H9 (cell line): ENCODE data around the gene S1PR3. TPM values are rescaled to one million over a fixed set of nuclear protein-coding genes. Genes with fewer than 3 reads are reported as not detected.

Source experiments
- DNase-seq: peaks from one replicate; pipeline ENCODE4 v3.0.0-alpha.2; 2017
- H2AFZ ChIP-seq: one replicate; pipeline ENCODE4 v1.6.1; 2013; ENCODE audit warnings: mild to moderate bottlenecking, low read length, control low read depth, moderate library complexity
- H2AK5ac ChIP-seq: 2 replicates; pipeline ENCODE4 v1.6.1; 2013; ENCODE audit warnings: low read length, control low read depth, mixed read lengths; ENCODE audit not compliant: insufficient read length
- H2BK120ac ChIP-seq: one replicate; pipeline ENCODE4 v1.6.1; 2013; ENCODE audit warnings: low read depth, mild to moderate bottlenecking, low read length, control low read depth, inconsistent platforms; ENCODE audit not compliant: poor library complexity, severe bottlenecking
- H2BK12ac ChIP-seq: 2 replicates; pipeline ENCODE4 v1.6.1; 2013; ENCODE audit warnings: low read length, control low read depth, mixed read lengths, low read depth; ENCODE audit not compliant: insufficient read length
- H2BK15ac ChIP-seq: 2 replicates; pipeline ENCODE4 v1.6.1; 2013; ENCODE audit warnings: low read depth, low read length, control low read depth
- H2BK20ac ChIP-seq: one replicate; pipeline ENCODE4 v1.6.1; 2013; ENCODE audit warnings: low read depth, mild to moderate bottlenecking, low read length, control low read depth, inconsistent platforms; ENCODE audit not compliant: poor library complexity, severe bottlenecking
- H2BK5ac ChIP-seq: 2 replicates; pipeline ENCODE4 v1.6.1; 2013; ENCODE audit warnings: low read length, control low read depth, mixed read lengths; ENCODE audit not compliant: insufficient read length
- H3K14ac ChIP-seq: 2 replicates; pipeline ENCODE4 v1.6.1; 2013; ENCODE audit warnings: low read length, control low read depth; ENCODE audit not compliant: insufficient read depth
- H3K18ac ChIP-seq: 2 replicates; pipeline ENCODE4 v1.6.1; 2013; ENCODE audit warnings: low read depth, mild to moderate bottlenecking, mixed read lengths, low read length, control low read depth; ENCODE audit not compliant: insufficient read length
- H3K23ac ChIP-seq: 2 replicates; pipeline ENCODE4 v1.6.1; 2013; ENCODE audit warnings: low read length, control low read depth, mixed read lengths, low read depth; ENCODE audit not compliant: insufficient read length
- H3K23me2 ChIP-seq: 2 replicates; pipeline ENCODE4 v1.6.1; 2013; ENCODE audit warnings: low read depth, mild to moderate bottlenecking, mixed read lengths, low read length, control low read depth; ENCODE audit not compliant: insufficient read length, poor library complexity, severe bottlenecking
- H3K27ac ChIP-seq: 2 replicates; pipeline ENCODE4 v1.5.1; 2013; ENCODE audit warnings: low read length, control low read depth, mixed read lengths, low read depth; ENCODE audit not compliant: insufficient read length
- H3K27me3 ChIP-seq: 2 replicates; pipeline ENCODE4 v1.6.1; 2013; ENCODE audit warnings: low read length, control low read depth, inconsistent platforms; ENCODE audit not compliant: insufficient read depth
- H3K4ac ChIP-seq: 2 replicates; pipeline ENCODE4 v1.6.1; 2013; ENCODE audit warnings: low read depth, mild to moderate bottlenecking, control low read depth, inconsistent platforms, low read length, moderate library complexity
- H3K4me1 ChIP-seq: 2 replicates; pipeline ENCODE4 v1.6.1; 2013; ENCODE audit warnings: low read length, control low read depth, inconsistent platforms; ENCODE audit not compliant: insufficient read depth
- H3K4me2 ChIP-seq: 2 replicates; pipeline ENCODE4 v1.6.1; 2013; ENCODE audit warnings: low read length, control low read depth, mixed read lengths; ENCODE audit not compliant: insufficient read length, insufficient read depth
- H3K56ac ChIP-seq: 2 replicates; pipeline ENCODE4 v1.6.1; 2013; ENCODE audit warnings: low read depth, mild to moderate bottlenecking, mixed read lengths, low read length, control low read depth; ENCODE audit not compliant: insufficient read length
- H3K79me1 ChIP-seq: 2 replicates; pipeline ENCODE4 v1.6.1; 2013; ENCODE audit warnings: low read depth, mild to moderate bottlenecking, moderate library complexity, low read length, control low read depth, inconsistent platforms; ENCODE audit not compliant: insufficient read depth, poor library complexity, severe bottlenecking
- H3K79me2 ChIP-seq: 2 replicates; pipeline ENCODE4 v1.6.1; 2013; ENCODE audit warnings: low read length, control low read depth, inconsistent platforms; ENCODE audit not compliant: insufficient read depth
- H3K9ac ChIP-seq: 2 replicates; pipeline ENCODE4 v1.6.1; 2013; ENCODE audit warnings: low read length, control low read depth, mixed read lengths; ENCODE audit not compliant: insufficient read length; ENCODE audit errors: extremely low read depth
- H3K9me3 ChIP-seq: one replicate; pipeline ENCODE4 v1.6.1; 2013; ENCODE audit warnings: low read depth, low read length, inconsistent platforms; ENCODE audit not compliant: control insufficient read depth
- H3T11ph ChIP-seq: one replicate; pipeline ENCODE4 v1.6.1; 2013; ENCODE audit warnings: mild to moderate bottlenecking, low read length, control low read depth, inconsistent platforms
- H4K20me1 ChIP-seq: one replicate; pipeline ENCODE4 v1.6.1; 2013; ENCODE audit not compliant: control insufficient read depth, insufficient read length, insufficient read depth
- H4K5ac ChIP-seq: 2 replicates; pipeline ENCODE4 v1.6.1; 2013; ENCODE audit warnings: low read depth, mild to moderate bottlenecking, mixed read lengths, low read length, control low read depth; ENCODE audit not compliant: insufficient read length
- H4K8ac ChIP-seq: replicated peaks from 2 replicates; pipeline ENCODE4 v1.6.1; 2013; ENCODE audit warnings: low read length, control low read depth, mixed read lengths, low read depth; ENCODE audit not compliant: insufficient read length
- H4K91ac ChIP-seq: 2 replicates; pipeline ENCODE4 v1.6.1; 2013; ENCODE audit warnings: low read depth, mild to moderate bottlenecking, moderate library complexity, mixed read lengths, low read length, control low read depth; ENCODE audit not compliant: insufficient read length
- H3K27ac Mint-ChIP-seq, 3 experiments: 2 replicates in 2 of 3; 3 replicates in 1 of 3; pipeline ENCODE4 v1.8.0; 2020 to 2021; ENCODE audit warnings: mixed read lengths in 3 of 3, mild to moderate bottlenecking in 1 of 3, moderate library complexity in 1 of 3
- H3K27me3 Mint-ChIP-seq: 2 replicates; pipeline ENCODE4 v1.8.0; 2021; ENCODE audit warnings: low read depth, mild to moderate bottlenecking, moderate library complexity, mixed read lengths
- H3K36me3 Mint-ChIP-seq, 3 experiments: 2 replicates in 2 of 3; 3 replicates in 1 of 3; pipeline ENCODE4 v1.8.0; 2020 to 2021; ENCODE audit warnings: low read depth in 3 of 3, mixed read lengths in 3 of 3; ENCODE audit not compliant: insufficient read depth in 1 of 3
- H3K4me1 Mint-ChIP-seq, 2 experiments: 2 replicates each; pipeline ENCODE4 v1.8.0; 2020; ENCODE audit warnings: mixed read lengths in 2 of 2
- H3K4me3 Mint-ChIP-seq, 2 experiments: 2 replicates in 1 of 2; 3 replicates in 1 of 2; pipeline ENCODE4 v1.8.0; 2020 to 2021; ENCODE audit warnings: mild to moderate bottlenecking in 2 of 2, mixed read lengths in 2 of 2, moderate library complexity in 1 of 2
- H3K9me3 Mint-ChIP-seq, 2 experiments: 2 replicates in 1 of 2; 3 replicates in 1 of 2; pipeline ENCODE4 v1.8.0; 2020; ENCODE audit warnings: mild to moderate bottlenecking in 2 of 2, mixed read lengths in 2 of 2, moderate library complexity in 1 of 2
- WGBS: extraction: QIAGEN DNeasy Blood & Tissue Kit; methylation state at CpG from one replicate; pipeline ENCODE4 v1.1.7; 2013; ENCODE audit warnings: missing lambda C conversion rate, low lambda C conversion rate, mixed read lengths; ENCODE audit not compliant: insufficient read length; ENCODE audit errors: extremely low coverage; 5-methylcytosine and 5-hydroxymethylcytosine counted together
- total RNA-seq: library from RNA; stranded (reverse); gene quantifications from 2 replicates; pipeline ENCODE4 v1.2.1, GENCODE V29; 2021
- TF ChIP-seq, protein P1 (sequence below): fragments of 200-600 bp; sonication (generic); conservative IDR thresholded peaks from 3 replicates; pipeline ENCODE4 v1.8.0; 2021; ENCODE audit warnings: antibody characterized with exemption, mild to moderate bottlenecking

S1PR3 gene
- total RNA-seq, 1 experiment from 2014 or later = 3.3 TPM

DNA sequence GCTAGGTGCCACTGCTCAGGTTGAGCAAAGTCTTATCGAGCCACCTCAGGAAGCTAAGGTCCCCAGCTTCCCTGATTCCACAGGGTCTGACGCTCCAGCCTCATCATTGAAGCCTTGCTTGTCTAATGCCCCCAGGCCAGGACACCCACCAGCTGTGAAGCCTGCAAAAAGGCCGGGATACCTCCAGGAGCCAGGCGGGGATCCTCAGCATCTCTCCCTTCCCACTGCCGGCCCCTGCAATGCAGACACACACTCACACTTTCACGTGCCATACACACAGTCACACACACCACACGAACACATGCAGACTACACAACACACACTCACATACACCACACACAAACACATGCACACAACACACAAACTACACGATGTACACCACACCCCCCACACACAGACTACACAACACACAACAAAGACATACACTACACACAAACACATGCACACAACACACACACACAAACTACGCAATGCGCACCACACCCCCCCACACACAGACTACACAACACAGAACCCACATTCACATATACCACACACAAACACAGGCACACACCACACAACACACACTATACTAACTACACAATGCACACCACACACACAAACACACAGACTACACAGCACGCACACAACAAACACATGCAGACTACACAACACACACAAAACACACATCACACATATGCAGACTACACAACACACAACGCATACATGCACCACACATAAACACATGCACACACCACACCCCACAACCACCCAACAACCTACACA lies 17.8 kb upstream of the S1PR3 start:
- Histone ChIP-seq H2AFZ (no peak overlapping the region), H3K4ac (no peak overlapping the region), H2BK20ac (no peak overlapping the region), H4K5ac (no peak overlapping the region), H4K91ac (no peak overlapping the region), H3K27ac (no peak overlapping the region), H2BK120ac (no peak overlapping the region), H2BK5ac (no peak overlapping the region), H2BK12ac (no peak overlapping the region), H3T11ph (no peak overlapping the region), H4K20me1 (no peaks in the 10 kb centered on the region), H2AK5ac (no peak overlapping the region), H3K23me2 (no peaks in the 10 kb centered on the region), H3K23ac (no peak overlapping the region), H2BK15ac (no peak overlapping the region), H3K14ac (no peak overlapping the region), H3K79me2 (no peaks in the 10 kb centered on the region), H3K27me3 (no peaks in the 10 kb centered on the region), H4K8ac (no peak overlapping the region), H3K4me1 (no peaks in the 10 kb centered on the region), H3K79me1 (no peaks in the 10 kb centered on the region), H3K56ac (no peak overlapping the region), H3K9me3 (no peaks in the 10 kb centered on the region), H3K9ac (no peak overlapping the region), H3K18ac (no peak overlapping the region), H3K4me2 (no peak overlapping the region)
- TF ChIP-seq, protein P1, sequence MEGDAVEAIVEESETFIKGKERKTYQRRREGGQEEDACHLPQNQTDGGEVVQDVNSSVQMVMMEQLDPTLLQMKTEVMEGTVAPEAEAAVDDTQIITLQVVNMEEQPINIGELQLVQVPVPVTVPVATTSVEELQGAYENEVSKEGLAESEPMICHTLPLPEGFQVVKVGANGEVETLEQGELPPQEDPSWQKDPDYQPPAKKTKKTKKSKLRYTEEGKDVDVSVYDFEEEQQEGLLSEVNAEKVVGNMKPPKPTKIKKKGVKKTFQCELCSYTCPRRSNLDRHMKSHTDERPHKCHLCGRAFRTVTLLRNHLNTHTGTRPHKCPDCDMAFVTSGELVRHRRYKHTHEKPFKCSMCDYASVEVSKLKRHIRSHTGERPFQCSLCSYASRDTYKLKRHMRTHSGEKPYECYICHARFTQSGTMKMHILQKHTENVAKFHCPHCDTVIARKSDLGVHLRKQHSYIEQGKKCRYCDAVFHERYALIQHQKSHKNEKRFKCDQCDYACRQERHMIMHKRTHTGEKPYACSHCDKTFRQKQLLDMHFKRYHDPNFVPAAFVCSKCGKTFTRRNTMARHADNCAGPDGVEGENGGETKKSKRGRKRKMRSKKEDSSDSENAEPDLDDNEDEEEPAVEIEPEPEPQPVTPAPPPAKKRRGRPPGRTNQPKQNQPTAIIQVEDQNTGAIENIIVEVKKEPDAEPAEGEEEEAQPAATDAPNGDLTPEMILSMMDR = no peak
- H3K4me3 Mint-ChIP-seq = no peak overlapping the region
- H3K27me3 Mint-ChIP-seq = peaks cover 4% of the 10 kb centered on the region
- DNase-seq = no peak
- no peaks in the 10 kb centered on the region; a peak in 2 of 7 replicates for H3K36me3 Mint-ChIP-seq
- no peak overlapping the region for H3K27ac Mint-ChIP-seq
- H3K9me3 Mint-ChIP-seq = no peaks in the 10 kb centered on the region
- 100% methylated on average over 1 of the region's 12 CpGs for WGBS
- H3K4me1 Mint-ChIP-seq = peaks cover 8% of the 10 kb centered on the region in 2 experiments
